Epithelial cell of proximal tubule (primary cell): ENCODE data around the gene SLC25A24. TPM values are rescaled to one million over a fixed set of nuclear protein-coding genes. Genes with fewer than 3 reads are reported as not detected.

Experiments used
- DNase-seq: peaks from one replicate; pipeline ENCODE4 v3.0.0-alpha.2; 2011; ENCODE audit warnings: low read depth
- H3K4me3 ChIP-seq: 2 replicates; pipeline ENCODE4 v1.5.1; 2011; ENCODE audit warnings: low read depth, mild to moderate bottlenecking, low read length
- CTCF ChIP-seq: conservative IDR thresholded peaks from 2 replicates; pipeline ENCODE4 v1.5.1; 2012; ENCODE audit warnings: low read depth, mild to moderate bottlenecking, low read length
- total RNA-seq: library from RNA; depleted of rRNA; stranded (reverse); fragments of >200 nt; gene quantifications from 2 replicates; pipeline ENCODE4 v1.2.3, GENCODE V29; 2015

SLC25A24 gene
- total RNA-seq, 1 donor from 2014 or later = 66.8 TPM

- H3K4me3 ChIP-seq = peak overlapping the region; percentile 97
- DNase-seq = peak; percentile 53
- TF ChIP-seq CTCF = no peak
Observed at GRCh38 chr1:108199201-108199691, 897 bp downstream of the SLC25A24 start.

- no peak overlapping the region for H3K4me3 ChIP-seq
- TF ChIP-seq CTCF = no peak
- no peak for DNase-seq
Observed at GRCh38 chr1:108194051-108194450, 6.1 kb downstream of the SLC25A24 start.

GRCh38 chr1:108193333-108193732, 6.8 kb downstream of the SLC25A24 start:
- no peak overlapping the region for H3K4me3 ChIP-seq
- TF ChIP-seq CTCF = no peak
- DNase-seq = no peak

- H3K4me3 ChIP-seq = no peak overlapping the region
- no peak for DNase-seq
- TF ChIP-seq CTCF = no peak
Observed at GRCh38 chr1:108192581-108192980, 7.6 kb downstream of the SLC25A24 start.

GRCh38 chr1:108190686-108191416, 9.3 kb downstream of the SLC25A24 start:
- DNase-seq = no peak

GRCh38 chr1:108190001-108190634, 10.0 kb downstream of the SLC25A24 start:
- no peak for TF ChIP-seq CTCF
- DNase-seq = no peak
- no peak overlapping the region for H3K4me3 ChIP-seq

More at GRCh38 chr1:108190686-108191416, 9.3 kb downstream of the SLC25A24 start:
- no peak overlapping the region for H3K4me3 ChIP-seq
- TF ChIP-seq CTCF = no peak
